GM12878 (cell line): Measurements from ENCODE around the gene CSTPP1. TPM values are rescaled to one million over a fixed set of nuclear protein-coding genes. Genes with fewer than 3 reads are reported as not detected.

Experiments used
- ATAC-seq: fragments of 200-7000 bp; cut with Tn5 transposase; 3 replicates; pipeline ENCODE4 v1.9.1; 2020; ENCODE audit warnings: mild to moderate bottlenecking, moderate library complexity
- BruUV-seq: library from RNA; stranded (reverse); fragments of 400-500 nt; replicated peaks from 2 replicates; lab custom pipeline; 2021; lab: Mats Ljungman, UMichigan
- CTCF ChIA-PET: fragments of 300-600 bp; sonication (Branson Sonifier 250); formaldehyde crosslinking; extraction: SDS; loops from one replicate; lab custom pipeline; 2021; ENCODE audit warnings: inconsistent platforms; lab: Yijun Ruan, JAX
- POLR2A ChIA-PET: fragments of 350-600 bp; formaldehyde crosslinking; extraction: SDS; loops from one replicate; lab custom pipeline; 2021; ENCODE audit warnings: inconsistent platforms; lab: Charles Lee
- RAD21 ChIA-PET: fragments of 300-600 bp; sonication (Branson Sonifier 250); formaldehyde crosslinking; loops from one replicate; lab custom pipeline; 2023; ENCODE audit warnings: antibody characterized with exemption; ENCODE audit not compliant: unreplicated experiment; lab: Charles Lee
- SMC1A ChIA-PET: fragments of 300-600 bp; sonication (Branson Sonifier 250); formaldehyde crosslinking; loops from one replicate; lab custom pipeline; 2023; ENCODE audit not compliant: unreplicated experiment, uncharacterized antibody; lab: Charles Lee
- DNase-seq: peaks from one replicate; pipeline ENCODE4 v3.0.0-alpha.2; 2011; ENCODE audit warnings: low read depth, low spot score
- FAIRE-seq: peaks from 3 replicates; lab custom pipeline; 2011; peaks lifted over from hg19 to GRCh38; lab: Jason Lieb, UNC
- H2AFZ ChIP-seq: 2 replicates; pipeline ENCODE4 v1.6.0; 2011; ENCODE audit warnings: low read depth, low read length, control low read depth; ENCODE audit not compliant: control insufficient read depth
- H3K27ac ChIP-seq: 2 replicates; pipeline ENCODE4 v1.5.1; 2011; ENCODE audit warnings: control low read depth; ENCODE audit not compliant: control insufficient read depth, insufficient read depth
- H3K27me3 ChIP-seq, 2 experiments: replicated peaks in 1 of 2; 2 replicates each; pipeline versions ENCODE4 v1.6.0 to v1.6.1; 2011; ENCODE audit warnings: low read length in 1 of 2; ENCODE audit not compliant: control insufficient read depth in 2 of 2, insufficient read depth in 2 of 2
- H3K36me3 ChIP-seq, 2 experiments: 2 replicates each; pipeline ENCODE4 v1.5.1; 2011; ENCODE audit warnings: low read length in 1 of 2; ENCODE audit not compliant: control insufficient read depth in 2 of 2, insufficient read depth in 2 of 2
- H3K4me1 ChIP-seq: 2 replicates; pipeline ENCODE4 v1.6.1; 2011; ENCODE audit warnings: mild to moderate bottlenecking, low read length, moderate library complexity, mixed read lengths; ENCODE audit not compliant: control insufficient read depth, insufficient read depth
- H3K4me2 ChIP-seq: 2 replicates; pipeline ENCODE4 v1.6.0; 2011; ENCODE audit warnings: control low read depth; ENCODE audit not compliant: control insufficient read depth, insufficient read depth
- H3K4me3 ChIP-seq: fragments of 200-600 bp; sonication (generic); 2 replicates; pipeline ENCODE4 v1.5.1; 2016
- H3K79me2 ChIP-seq: 2 replicates; pipeline ENCODE4 v1.6.0; 2011; ENCODE audit warnings: low read length; ENCODE audit not compliant: control insufficient read depth, insufficient read depth
- H3K9ac ChIP-seq: 2 replicates; pipeline ENCODE4 v1.8.0; 2011; ENCODE audit warnings: low read length, control low read depth, mixed read lengths; ENCODE audit not compliant: control insufficient read depth, insufficient read depth
- H3K9me3 ChIP-seq: replicated peaks from 3 replicates; pipeline ENCODE4 v1.5.1; 2011; ENCODE audit warnings: mild to moderate bottlenecking, low read length; ENCODE audit not compliant: control insufficient read depth, insufficient read depth
- H4K20me1 ChIP-seq: 2 replicates; pipeline ENCODE4 v1.6.0; 2011; ENCODE audit not compliant: control insufficient read depth, insufficient read depth
- BRCA1 ChIP-seq: IDR thresholded peaks from 2 replicates; pipeline ENCODE4 v1.6.1; 2011; ENCODE audit warnings: low read depth, low read length, improper control_type of control experiment
- CHD4 ChIP-seq: fragments of 200-600 bp; sonication (generic); IDR thresholded peaks from 2 replicates; pipeline ENCODE4 v1.6.1; 2016; ENCODE audit warnings: mild to moderate bottlenecking
- CREM ChIP-seq: IDR thresholded peaks from 2 replicates; pipeline ENCODE4 v1.6.1; 2014; ENCODE audit warnings: antibody characterized with exemption, low read depth
- EGR1 ChIP-seq, 2 experiments: IDR thresholded peaks; 1 replicate in 1 of 2; 2 replicates in 1 of 2; pipeline ENCODE4 v1.6.1; 2011 to 2012; ENCODE audit warnings: low read depth in 2 of 2, low read length in 2 of 2, borderline replicate concordance in 1 of 2, mild to moderate bottlenecking in 1 of 2, moderate library complexity in 1 of 2
- FOS ChIP-seq: IDR thresholded peaks from 3 replicates; pipeline ENCODE4 v1.6.1; 2011; ENCODE audit warnings: borderline replicate concordance; ENCODE audit not compliant: insufficient read length; ENCODE audit errors: extremely low read depth
- MTA3 ChIP-seq: IDR thresholded peaks from 2 replicates; pipeline ENCODE4 v1.6.1; 2012; ENCODE audit warnings: low read length, inconsistent platforms, borderline replicate concordance
- NRF1 ChIP-seq: conservative IDR thresholded peaks from 2 replicates; pipeline ENCODE4 v1.6.1; 2011; ENCODE audit warnings: mild to moderate bottlenecking, low read depth, low read length, improper control_type of control experiment
- SMAD5 ChIP-seq: IDR thresholded peaks from 2 replicates; pipeline ENCODE4 v1.6.1; 2016; ENCODE audit warnings: antibody characterized with exemption, low read depth
- SRF ChIP-seq, 2 experiments: IDR thresholded peaks; 2 replicates each; pipeline ENCODE4 v1.6.1; 2011; ENCODE audit warnings: low read depth in 2 of 2, low read length in 2 of 2, mild to moderate bottlenecking in 1 of 2, moderate library complexity in 1 of 2
- SUPT20H ChIP-seq: IDR thresholded peaks from 2 replicates; pipeline ENCODE4 v1.6.1; 2011; ENCODE audit warnings: low read depth, mild to moderate bottlenecking, low read length, moderate library complexity, borderline replicate concordance; ENCODE audit not compliant: control insufficient read depth
- ZNF207 ChIP-seq: fragments of 450-650 bp; IDR thresholded peaks from 2 replicates; pipeline ENCODE4 v1.6.1; 2014; ENCODE audit warnings: antibody characterized with exemption, mild to moderate bottlenecking, borderline replicate concordance
- ZNF24 ChIP-seq: fragments of 450-650 bp; IDR thresholded peaks from 2 replicates; pipeline ENCODE4 v1.6.1; 2017; ENCODE audit warnings: antibody characterized with exemption, mild to moderate bottlenecking
- WGBS: methylation state at CpG from one replicate; pipeline ENCODE4 v1.1.6; 2016; ENCODE audit warnings: low lambda C conversion rate; ENCODE audit not compliant: insufficient replicate concordance, insufficient coverage; ENCODE audit errors: missing lambda C conversion rate; 5-methylcytosine and 5-hydroxymethylcytosine counted together
- in situ Hi-C: fragments of 300-500 bp; cut with MboI; formaldehyde crosslinking; loops from 9 replicates; pipeline ENCODE4 v1.14.3; 2018; ENCODE audit warnings: mixed read lengths
- intact Hi-C: fragments of 100-400 bp; cut with micrococcal nuclease; formaldehyde crosslinking; loops from one replicate; pipeline ENCODE4 v1.14.2; 2022; ENCODE audit not compliant: unreplicated experiment
- polyA plus RNA-seq, 11 experiments: library from polyadenylated mRNA; depleted of rRNA in 4 of 11; unstranded in 6 of 11; stranded (reverse) in 5 of 11; fragments of >200 nt; fragmentation: Nextera tagmentation in 4 of 11; fragmentation: Illumina TruSeq in 1 of 11; extraction: Ambion mirVana in 4 of 11; extraction: Trizol in 1 of 11; gene quantifications; 1 replicate in 1 of 11; 2 replicates in 10 of 11; pipeline versions ENCODE4 v1.2.1 to v1.2.3, GENCODE V29; 2011 to 2016; ENCODE audit warnings: inconsistent platforms in 2 of 11, missing spikeins in 2 of 11, low read depth in 1 of 11
- total RNA-seq, 4 experiments: library from RNA; depleted of rRNA in 3 of 4; stranded (reverse); fragments of >200 nt in 3 of 4; fragmentation: Illumina TruSeq in 1 of 4; extraction: Trizol in 1 of 4; gene quantifications; 2 replicates each; pipeline versions ENCODE4 v1.2.1 to v1.2.3, GENCODE V29; 2013 to 2021
- TF ChIP-seq, protein P1 (sequence below): IDR thresholded peaks from 2 replicates; pipeline ENCODE4 v1.6.1; 2012; ENCODE audit warnings: low read depth, low read length, improper control_type of control experiment

Gene CSTPP1
- total and polyA plus RNA-seq, 10 of the 15 experiments (the other 5 are each of a cell fraction or from before 2014, with no cell fraction given), result 7.1 to 23.4 (median 17.5) TPM

DNA sequence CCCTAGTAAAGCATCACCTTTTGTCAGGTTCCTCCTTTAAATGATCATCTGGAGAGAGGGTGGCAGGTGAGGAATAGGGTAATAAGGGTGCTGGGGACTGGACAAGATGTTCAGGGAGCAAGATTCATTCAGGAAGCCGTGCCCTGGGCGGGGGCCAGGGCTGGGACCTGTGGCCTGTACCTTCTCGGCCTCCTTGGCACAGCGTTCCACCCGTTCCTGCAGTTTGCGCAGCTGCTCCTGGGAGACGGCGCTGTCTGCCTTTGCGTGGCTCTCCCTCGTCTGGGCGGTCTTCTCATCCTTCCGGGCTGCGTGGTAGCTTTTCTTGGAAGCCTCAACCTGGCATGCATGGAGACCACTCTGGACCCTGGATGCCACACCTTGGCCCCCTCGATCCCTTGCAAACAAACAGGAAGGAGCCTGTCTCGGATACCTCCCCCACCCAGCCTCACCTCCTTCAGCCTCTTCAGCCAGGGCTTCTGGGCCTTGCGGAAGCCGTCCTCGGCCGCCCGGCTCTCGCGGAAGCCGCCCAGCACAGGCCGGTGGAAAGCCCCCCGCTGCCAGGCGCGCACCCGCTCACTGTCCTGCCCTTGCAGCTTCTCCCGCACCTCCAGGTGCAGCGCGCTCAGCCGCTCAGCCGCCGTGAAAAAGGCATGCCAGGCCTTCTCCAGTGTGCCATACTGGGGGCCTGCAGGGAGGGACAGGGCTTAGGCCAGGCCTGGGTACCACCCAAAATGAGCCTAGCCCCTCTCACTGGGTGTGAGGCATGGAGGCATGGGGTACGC is 243.6 kb downstream of the CSTPP1 start:
- Histone ChIP-seq H3K4me2 (no peak overlapping the region), H3K36me3 (no peaks in the 10 kb centered on the region), H3K9me3 (no peaks in the 10 kb centered on the region), H3K27ac (no peak overlapping the region), H3K79me2 (peaks cover 15% of the 10 kb centered on the region), H2AFZ (no peak overlapping the region), H3K4me3 (no peak overlapping the region), H3K9ac (no peak overlapping the region), H4K20me1 (no peaks in the 10 kb centered on the region), H3K27me3 (peaks cover 0 to 2% of the 10 kb centered on the region in 2 experiments; a peak in 1 of 4 replicates), H3K4me1 (peaks cover 11% of the 10 kb centered on the region)
- ChIA-PET POLR2A (interaction anchor here (0.5 kb wide), 1 partner anchor 10 kb away, joined by 3 read pairs; no protein-coding TSS in a partner anchor), RAD21 (interaction anchor here (0.6 to 3.7 kb wide), 6 partner anchors 34 to 446 kb away, joined by 3 to 29 read pairs (median 4); partner anchors contain the start of genes ACP2 and DDB2), CTCF (interaction anchor here (0.7 to 6.6 kb wide), 16 partner anchors 7 to 274 kb away, joined by 3 to 88 read pairs (median 5); partner anchors contain the start of genes ACP2, DDB2, NR1H3 and PACSIN3), SMC1A (interaction anchor here (0.6 to 5.1 kb wide), 8 partner anchors 25 to 337 kb away, joined by 3 to 35 read pairs (median 4); partner anchors contain the start of genes ACP2 and DDB2)
- FAIRE-seq, result no peak
- intact Hi-C loops (no loop called here), in situ Hi-C loops (no loop called here)
- TF ChIP-seq CREM (no peak), CHD4 (no peak), ZNF207 (no peak), BRCA1 (no peak), EGR1 (IDR thresholded peaks at IDR 0.05; ENCODE audit: borderline replicate concordance in 1 of 2, low read depth in 2 of 2, low read length in 2 of 2) (no peak), SUPT20H (no peak), MTA3 (no peak), SMAD5 (no peak), NRF1 (no peak), SRF (IDR thresholded peaks at IDR 0.05; ENCODE audit: low read depth in 2 of 2, low read length in 2 of 2) (no peak), ZNF24 (no peak), FOS (no peak)
- TF ChIP-seq, protein P1, sequence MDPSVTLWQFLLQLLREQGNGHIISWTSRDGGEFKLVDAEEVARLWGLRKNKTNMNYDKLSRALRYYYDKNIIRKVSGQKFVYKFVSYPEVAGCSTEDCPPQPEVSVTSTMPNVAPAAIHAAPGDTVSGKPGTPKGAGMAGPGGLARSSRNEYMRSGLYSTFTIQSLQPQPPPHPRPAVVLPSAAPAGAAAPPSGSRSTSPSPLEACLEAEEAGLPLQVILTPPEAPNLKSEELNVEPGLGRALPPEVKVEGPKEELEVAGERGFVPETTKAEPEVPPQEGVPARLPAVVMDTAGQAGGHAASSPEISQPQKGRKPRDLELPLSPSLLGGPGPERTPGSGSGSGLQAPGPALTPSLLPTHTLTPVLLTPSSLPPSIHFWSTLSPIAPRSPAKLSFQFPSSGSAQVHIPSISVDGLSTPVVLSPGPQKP, result no peak
- no TSS peak for BruUV-seq
- no peak for DNase-seq
- ATAC-seq, result no peak
- 68% methylated on average over 34 of the region's 35 CpGs for WGBS
